Natural killer cell (primary cell): Measurements from ENCODE around the gene SUMF1. TPM values are rescaled to one million over a fixed set of nuclear protein-coding genes. Genes with fewer than 3 reads are reported as not detected.

Source experiments
- ATAC-seq, 3 donors: fragments of 150-1000 bp in 2 of 3; fragments of 200-7000 bp in 1 of 3; cut with Tn5 transposase; 1 replicate in 1 of 3; 2 replicates in 2 of 3; pipeline ENCODE4 v1.10.0; 2021; ENCODE audit warnings: mild to moderate bottlenecking in 2 of 3, moderate library complexity in 2 of 3
- DNase-seq, 2 donors: peaks; one replicate each; pipeline versions ENCODE4 v3.0.0 to v3.0.0-alpha.2; 2013 to 2021; ENCODE audit warnings: mixed read lengths in 1 of 2
- H3K27ac ChIP-seq: one replicate; pipeline ENCODE4 v1.5.1; 2013; ENCODE audit warnings: mild to moderate bottlenecking, low read length
- H3K27me3 ChIP-seq: one replicate; pipeline ENCODE4 v1.6.1; 2013; ENCODE audit warnings: low read length; ENCODE audit not compliant: control insufficient read depth, insufficient read depth
- H3K36me3 ChIP-seq: one replicate; pipeline ENCODE4 v1.6.1; 2013; ENCODE audit warnings: low read length; ENCODE audit not compliant: control insufficient read depth, insufficient read depth
- H3K4me1 ChIP-seq: one replicate; pipeline ENCODE4 v1.6.1; 2013; ENCODE audit warnings: low read length; ENCODE audit not compliant: control insufficient read depth, insufficient read depth
- H3K4me3 ChIP-seq: one replicate; pipeline ENCODE4 v1.5.1; 2013; ENCODE audit warnings: low read length
- H3K9me3 ChIP-seq: one replicate; pipeline ENCODE4 v1.6.1; 2013; ENCODE audit warnings: low read length; ENCODE audit not compliant: control insufficient read depth, insufficient read depth
- H3K27ac Mint-ChIP-seq, 2 donors: one replicate each; pipeline ENCODE4 v1.8.0; 2022; ENCODE audit warnings: mild to moderate bottlenecking in 2 of 2, mixed read lengths in 2 of 2, moderate library complexity in 1 of 2
- H3K27me3 Mint-ChIP-seq, 2 donors: one replicate each; pipeline ENCODE4 v1.8.0; 2022; ENCODE audit warnings: low read depth in 2 of 2, mixed read lengths in 2 of 2
- H3K36me3 Mint-ChIP-seq: one replicate; pipeline ENCODE4 v1.8.0; 2022; ENCODE audit warnings: mixed read lengths
- H3K4me1 Mint-ChIP-seq, 2 donors: one replicate each; pipeline ENCODE4 v1.8.0; 2022; ENCODE audit warnings: mixed read lengths in 2 of 2
- H3K4me3 Mint-ChIP-seq: one replicate; pipeline ENCODE4 v1.8.0; 2022; ENCODE audit warnings: mild to moderate bottlenecking, moderate library complexity, mixed read lengths
- H3K9me3 Mint-ChIP-seq, 2 donors: one replicate each; pipeline ENCODE4 v1.8.0; 2022; ENCODE audit warnings: mixed read lengths in 2 of 2
- WGBS: methylation state at CpG from one replicate; pipeline ENCODE4 v1.1.7; 2013; ENCODE audit warnings: missing lambda C conversion rate; ENCODE audit not compliant: insufficient coverage; 5-methylcytosine and 5-hydroxymethylcytosine counted together
- intact Hi-C: fragments of 100-400 bp; cut with micrococcal nuclease; formaldehyde crosslinking; loops from one replicate; pipeline ENCODE4 v1.14.2; 2022
- total RNA-seq, 4 donors: library from RNA; stranded (reverse); fragments of 120-200 nt in 1 of 4; gene quantifications; one replicate each; pipeline versions ENCODE4 v1.2.3 to v1.2.4, GENCODE V29; 2013 to 2022
- TF ChIP-seq, protein P1 (sequence below): fragments of 200-600 bp; IDR thresholded peaks from one replicate; pipeline ENCODE4 v1.8.0; 2022; ENCODE audit warnings: antibody characterized with exemption

Gene SUMF1
- total RNA-seq, 3 donors from 2014 or later (not counting 1 experiment from before 2014, with no cell fraction given) = 16.3 to 19.8 (median 19.3) TPM

DNA sequence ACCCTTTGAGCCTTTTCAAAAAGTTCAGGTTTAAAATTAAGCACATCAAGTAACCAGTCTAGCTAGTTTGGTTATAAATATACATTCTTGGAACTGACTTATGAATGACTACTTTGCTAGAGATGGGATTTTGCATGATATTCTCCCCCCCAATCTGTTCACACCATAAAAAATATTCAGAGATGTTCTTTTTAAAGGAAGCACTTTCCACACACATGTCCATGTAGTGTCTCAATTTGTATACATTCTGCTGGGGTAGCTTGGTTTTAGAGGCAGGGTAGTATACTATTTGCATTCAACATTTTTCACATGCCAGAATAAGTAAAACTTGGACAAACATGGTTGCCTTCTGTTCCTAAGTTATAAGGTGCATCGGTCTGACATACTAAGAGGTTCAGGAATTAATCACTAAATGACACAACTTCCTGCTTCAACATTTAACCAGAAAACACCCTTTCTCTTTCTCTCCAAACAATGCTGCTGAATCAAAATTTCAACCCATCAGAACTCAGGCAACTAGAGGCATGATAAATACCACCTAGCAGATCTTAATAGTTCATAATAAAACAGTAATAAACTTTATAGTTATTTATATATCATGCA is 57.0 kb downstream of the SUMF1 start:
- H3K27ac Mint-ChIP-seq = peak overlapping the region; percentile 73

DNA sequence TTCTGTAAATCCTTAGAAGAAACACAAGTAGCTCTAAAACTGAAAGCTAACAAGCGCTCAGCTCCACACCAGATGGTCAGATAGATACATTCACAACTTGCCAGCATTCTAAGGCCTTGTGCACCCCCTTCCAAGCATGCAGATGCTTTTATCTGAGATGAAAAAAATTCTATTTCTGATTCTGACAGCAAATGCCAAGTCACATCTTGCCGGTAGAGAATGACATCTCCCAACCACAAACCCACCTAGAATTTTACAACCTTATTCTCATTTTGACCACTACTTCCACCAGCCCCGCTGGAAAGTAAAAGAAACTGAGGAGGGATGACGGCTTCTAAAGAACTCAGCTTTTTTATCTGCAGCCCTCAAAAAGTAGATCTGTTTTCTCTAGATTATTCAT is 57.7 kb downstream of the SUMF1 start:
- Mint-ChIP-seq H3K27ac (peak overlapping the region; percentile 73), H3K4me3 (no peak overlapping the region), H3K9me3 (no peaks in the 10 kb centered on the region), H3K4me1 (peaks cover 28 to 33% of the 10 kb centered on the region in 2 donors), H3K27me3 (no peaks in the 10 kb centered on the region), H3K36me3 (peaks cover 7% of the 10 kb centered on the region)
- intact Hi-C loops = no loop called here
- H3K4me3 ChIP-seq = no peak overlapping the region
- ATAC-seq (peak in 1 of 3 donors; percentile 17), DNase-seq (no peak)
- peaks cover 6% of the 10 kb centered on the region for H3K4me1 ChIP-seq
- H3K27ac ChIP-seq = no peak overlapping the region
- H3K36me3 ChIP-seq = peaks cover 8% of the 10 kb centered on the region
- TF ChIP-seq, protein P1, sequence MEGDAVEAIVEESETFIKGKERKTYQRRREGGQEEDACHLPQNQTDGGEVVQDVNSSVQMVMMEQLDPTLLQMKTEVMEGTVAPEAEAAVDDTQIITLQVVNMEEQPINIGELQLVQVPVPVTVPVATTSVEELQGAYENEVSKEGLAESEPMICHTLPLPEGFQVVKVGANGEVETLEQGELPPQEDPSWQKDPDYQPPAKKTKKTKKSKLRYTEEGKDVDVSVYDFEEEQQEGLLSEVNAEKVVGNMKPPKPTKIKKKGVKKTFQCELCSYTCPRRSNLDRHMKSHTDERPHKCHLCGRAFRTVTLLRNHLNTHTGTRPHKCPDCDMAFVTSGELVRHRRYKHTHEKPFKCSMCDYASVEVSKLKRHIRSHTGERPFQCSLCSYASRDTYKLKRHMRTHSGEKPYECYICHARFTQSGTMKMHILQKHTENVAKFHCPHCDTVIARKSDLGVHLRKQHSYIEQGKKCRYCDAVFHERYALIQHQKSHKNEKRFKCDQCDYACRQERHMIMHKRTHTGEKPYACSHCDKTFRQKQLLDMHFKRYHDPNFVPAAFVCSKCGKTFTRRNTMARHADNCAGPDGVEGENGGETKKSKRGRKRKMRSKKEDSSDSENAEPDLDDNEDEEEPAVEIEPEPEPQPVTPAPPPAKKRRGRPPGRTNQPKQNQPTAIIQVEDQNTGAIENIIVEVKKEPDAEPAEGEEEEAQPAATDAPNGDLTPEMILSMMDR = no peak
- no peaks in the 10 kb centered on the region for H3K27me3 ChIP-seq
- H3K9me3 ChIP-seq = no peaks in the 10 kb centered on the region
- 14% methylated on average over 4 of the region's 4 CpGs for WGBS

More for the DNA sequence above, 57.0 kb downstream of the SUMF1 start:
- TF ChIP-seq, protein P1 = no peak
- no peaks in the 10 kb centered on the region for H3K27me3 ChIP-seq
- no peak for ATAC-seq
- intact Hi-C loops = no loop called here
- 0% methylated on average over 1 of the region's 1 CpG for WGBS
- peaks cover 6% of the 10 kb centered on the region for H3K4me1 ChIP-seq
- peaks cover 28 to 33% of the 10 kb centered on the region in 2 donors for H3K4me1 Mint-ChIP-seq
- H3K27ac ChIP-seq = no peak overlapping the region
- H3K27me3 Mint-ChIP-seq = no peaks in the 10 kb centered on the region
- no peaks in the 10 kb centered on the region for H3K9me3 ChIP-seq
- H3K36me3 ChIP-seq = peaks cover 8% of the 10 kb centered on the region
- no peak overlapping the region for H3K4me3 ChIP-seq
- no peak for DNase-seq
- no peak overlapping the region for H3K4me3 Mint-ChIP-seq
- H3K36me3 Mint-ChIP-seq = peaks cover 7% of the 10 kb centered on the region
- no peaks in the 10 kb centered on the region for H3K9me3 Mint-ChIP-seq

DNA sequence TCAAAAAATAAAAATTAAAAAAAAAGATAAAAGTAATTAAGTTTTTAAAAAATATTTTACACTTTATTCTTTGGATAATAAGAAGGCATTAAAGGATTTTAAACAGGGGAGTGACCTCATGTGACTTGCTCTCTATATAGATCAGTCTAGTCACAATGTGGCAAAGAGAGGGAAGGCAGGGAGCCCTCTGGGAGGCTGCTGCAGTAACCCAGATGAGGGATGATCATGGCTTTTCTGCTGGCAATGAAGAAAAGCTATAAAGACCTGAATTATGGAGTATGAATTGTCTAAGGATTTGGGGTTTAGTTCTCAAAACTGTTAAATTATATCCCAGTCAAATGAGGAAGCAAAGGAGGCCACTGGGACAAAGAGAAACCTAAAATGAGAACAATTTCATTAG is 58.1 kb downstream of the SUMF1 start:
- H3K27ac ChIP-seq = no peak overlapping the region
- no peak overlapping the region for H3K4me3 ChIP-seq
- peak overlapping the region; percentile 68 for H3K4me3 Mint-ChIP-seq
- ATAC-seq (no peak), DNase-seq (no peak)
- no peaks in the 10 kb centered on the region for H3K9me3 Mint-ChIP-seq
- peak overlapping the region; percentile 73 for H3K27ac Mint-ChIP-seq
- no peaks in the 10 kb centered on the region for H3K27me3 Mint-ChIP-seq
- H3K36me3 ChIP-seq = peaks cover 8% of the 10 kb centered on the region
- H3K27me3 ChIP-seq = no peaks in the 10 kb centered on the region
- peaks cover 6% of the 10 kb centered on the region for H3K4me1 ChIP-seq
- no peaks in the 10 kb centered on the region for H3K9me3 ChIP-seq
- H3K4me1 Mint-ChIP-seq = peaks cover 28 to 33% of the 10 kb centered on the region in 2 donors
- intact Hi-C loops = no loop called here
- H3K36me3 Mint-ChIP-seq = peaks cover 7% of the 10 kb centered on the region
- TF ChIP-seq, protein P1 = no peak

DNA sequence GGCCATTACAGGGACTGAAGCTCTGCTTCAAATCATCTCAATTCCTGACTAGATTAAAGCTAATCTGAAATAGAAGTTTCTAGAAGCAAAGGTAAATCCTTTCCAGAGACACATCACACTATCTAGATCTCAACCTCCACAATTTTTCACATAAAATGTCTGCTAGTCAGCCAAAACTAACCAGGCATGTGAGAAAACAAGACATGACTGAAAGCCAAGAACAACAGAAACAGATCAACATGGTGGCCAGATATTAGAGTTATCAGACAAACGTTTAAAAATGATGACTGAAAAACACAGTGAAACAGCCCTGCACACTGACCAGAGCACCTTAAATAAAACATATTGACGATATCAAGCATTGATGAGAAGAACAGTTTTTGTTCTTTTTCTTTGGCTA is 59.1 kb downstream of the SUMF1 start:
- no peak overlapping the region for H3K4me3 ChIP-seq
- H3K4me1 ChIP-seq = peaks cover 6% of the 10 kb centered on the region
- H3K27me3 ChIP-seq = no peaks in the 10 kb centered on the region
- H3K27ac Mint-ChIP-seq = peak overlapping the region in 1 of 2 donors; percentile 75
- intact Hi-C loops = no loop called here
- no peaks in the 10 kb centered on the region for H3K27me3 Mint-ChIP-seq
- no peaks in the 10 kb centered on the region for H3K9me3 Mint-ChIP-seq
- no peak overlapping the region for H3K4me3 Mint-ChIP-seq
- H3K36me3 ChIP-seq = peaks cover 14% of the 10 kb centered on the region
- TF ChIP-seq, protein P1 = no peak
- DNase-seq = no peak
- no peak for ATAC-seq
- H3K9me3 ChIP-seq = no peaks in the 10 kb centered on the region
- WGBS = 72% methylated on average over 1 of the region's 2 CpGs
- H3K27ac ChIP-seq = no peak overlapping the region
- peaks cover 15% of the 10 kb centered on the region for H3K36me3 Mint-ChIP-seq
- H3K4me1 Mint-ChIP-seq = peaks cover 28 to 33% of the 10 kb centered on the region in 2 donors
